RKO (cell line): ENCODE measurements around the gene AIF1.
A peak's percentile ranks its signal among the peaks of the same experiment; 100 is the strongest.

Experiments used
- DNase-seq: peaks from one replicate; pipeline ENCODE4 v3.0.0-alpha.2; 2016; ENCODE audit warnings: low spot score

Gene AIF1

DNA sequence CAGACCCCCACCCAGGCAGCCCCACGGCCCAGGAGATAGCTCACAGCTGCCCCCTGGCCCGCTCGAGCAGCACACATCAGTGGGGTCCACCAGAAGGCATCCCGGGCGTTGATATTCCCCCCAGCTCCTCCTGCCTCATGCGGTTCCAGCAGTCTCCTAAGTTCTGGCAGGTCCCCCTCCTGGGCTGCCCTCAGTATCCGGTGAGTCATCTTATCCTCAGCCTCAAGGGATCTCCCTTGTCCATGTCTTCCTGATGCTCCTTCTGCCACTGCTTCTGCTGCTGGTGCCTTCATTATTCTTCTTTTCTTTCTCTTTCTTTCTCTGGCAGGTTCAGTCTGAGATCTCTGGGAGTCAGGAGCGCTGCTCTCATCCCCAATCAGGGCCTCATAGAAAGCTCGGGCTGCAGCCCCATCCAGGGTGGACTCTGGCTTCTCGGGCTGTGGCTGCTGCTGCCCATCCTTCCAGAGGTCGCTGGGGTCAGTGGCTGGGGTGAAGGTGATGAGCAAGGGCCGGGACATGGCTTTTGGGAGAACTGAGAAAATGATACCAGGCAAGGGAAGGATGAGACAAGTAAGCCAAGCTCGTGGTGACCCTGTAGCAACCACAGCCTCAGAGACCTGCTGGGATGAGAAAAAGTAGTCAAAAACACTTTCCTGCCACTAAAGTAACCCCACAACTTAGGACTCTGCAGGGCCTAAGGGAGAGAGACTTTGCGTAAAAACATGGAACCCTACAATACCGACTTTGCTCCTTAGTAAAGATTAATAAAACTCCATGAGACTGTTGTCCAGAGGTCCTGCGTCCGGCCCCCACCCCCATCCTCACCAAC, 49.1 kb downstream of the AIF1 start:
- DNase-seq, result peak; percentile 94

DNA sequence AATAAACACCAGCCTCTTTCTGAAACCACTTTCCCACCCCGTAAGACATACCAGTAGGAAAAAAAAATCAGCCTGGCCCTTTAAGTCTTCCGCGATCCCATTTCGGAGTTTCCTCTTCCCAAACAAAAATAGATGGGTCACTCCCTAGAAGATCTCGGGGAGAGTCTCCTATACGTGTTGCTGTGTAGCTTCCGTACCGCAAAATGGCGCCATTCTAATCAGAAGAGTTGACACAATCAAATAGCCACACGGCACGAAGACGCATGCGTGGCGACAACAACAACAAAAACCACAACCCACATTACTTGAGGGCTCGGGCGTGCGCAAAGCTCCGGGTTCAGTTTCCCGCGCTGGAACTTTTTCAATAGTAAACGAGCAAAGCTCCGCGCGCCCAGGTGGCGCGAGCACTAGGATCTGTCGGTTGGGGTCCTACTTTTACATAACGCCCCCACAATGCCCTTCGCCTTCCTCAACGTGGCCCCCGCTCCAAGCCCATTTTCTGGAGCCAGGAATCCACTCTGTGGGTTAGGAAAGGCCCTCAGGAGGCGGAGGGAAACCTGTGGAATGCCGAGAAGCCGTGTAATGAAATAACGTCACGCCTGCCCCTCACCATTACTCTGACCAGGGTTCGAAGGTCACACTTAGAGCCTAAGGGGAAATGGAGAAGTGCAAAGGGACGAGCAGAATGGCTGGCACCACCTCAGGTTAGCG, 49.9 kb downstream of the AIF1 start, which contains the start of gene GPANK1:
TSS of gene GPANK1 (minus strand) at position 208 of the 711 bp plus-strand sequence. CDS start 519 bp downstream, outside the sequence.
- DNase-seq, result peak; percentile 98

GRCh38 chr6:31665501-31666336, 50.7 kb downstream of the AIF1 start, which contains the start of gene CSNK2B:
CSNK2B (plus strand) TSS chr6:31666080; CDS start chr6:31666832, 752 bp downstream.
- DNase-seq, result peak; percentile 97

GRCh38 chr6:31666337-31666965, 51.4 kb downstream of the AIF1 start:
- peak; percentile 33 for DNase-seq
